Neural cell (in vitro differentiated cells): Measurements from ENCODE around the gene NXPH2.

Source experiments
- EP300 ChIP-seq: fragments of 450-650 bp; conservative IDR thresholded peaks from 2 replicates; pipeline ENCODE4 v1.6.1; 2014; ENCODE audit warnings: antibody characterized with exemption, mild to moderate bottlenecking, moderate library complexity; ENCODE audit not compliant: poor library complexity, severe bottlenecking
- EZH2 ChIP-seq: fragments of 200-600, 300-800 bp; shearing (Covaris generic), sonication (generic); IDR thresholded peaks from 2 replicates; pipeline ENCODE4 v1.6.1; 2014; ENCODE audit warnings: antibody characterized with exemption, low read length, borderline replicate concordance, mild to moderate bottlenecking; ENCODE audit not compliant: insufficient read depth, poor library complexity, severe bottlenecking
- MXI1 ChIP-seq: fragments of 450-650 bp; conservative IDR thresholded peaks from 2 replicates; pipeline ENCODE4 v1.6.1; 2014; ENCODE audit warnings: antibody characterized with exemption, mild to moderate bottlenecking; ENCODE audit not compliant: poor library complexity, severe bottlenecking
- POLR2AphosphoS5 ChIP-seq: IDR thresholded peaks from 2 replicates; pipeline ENCODE4 v1.6.1; 2012
- TF ChIP-seq, protein P1 (sequence below): fragments of 450-650 bp; IDR thresholded peaks from 2 replicates; pipeline ENCODE4 v1.5.1; 2014; ENCODE audit warnings: antibody characterized with exemption, mild to moderate bottlenecking, moderate library complexity; ENCODE audit not compliant: poor library complexity, severe bottlenecking

DNA sequence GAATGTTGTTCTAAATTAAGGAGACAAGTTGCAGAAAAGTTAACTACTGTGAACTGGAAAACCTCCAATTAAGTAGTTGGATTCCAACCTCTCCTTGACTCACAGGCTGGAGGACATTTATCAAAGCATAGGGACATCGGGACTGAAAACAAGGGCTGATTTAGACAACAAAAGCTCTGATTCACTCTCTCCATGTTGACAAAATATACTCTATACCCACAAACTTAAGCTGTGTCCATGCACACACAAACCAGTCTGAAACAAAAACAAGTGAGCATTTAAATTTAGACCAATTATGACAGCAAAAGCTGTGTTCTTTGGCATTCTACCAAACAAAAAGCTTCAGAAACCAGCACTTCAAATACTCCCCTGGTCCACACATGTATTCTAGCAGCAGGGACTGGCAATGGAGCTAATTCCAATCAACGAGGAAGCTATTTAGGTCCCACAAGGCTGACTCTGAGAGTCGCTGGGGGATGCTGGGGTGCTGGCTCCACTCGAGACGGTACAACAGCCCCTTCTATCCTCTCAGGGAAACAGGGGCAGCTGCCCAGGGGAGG is 71.4 kb downstream of the NXPH2 start:
- TF ChIP-seq, protein P1, sequence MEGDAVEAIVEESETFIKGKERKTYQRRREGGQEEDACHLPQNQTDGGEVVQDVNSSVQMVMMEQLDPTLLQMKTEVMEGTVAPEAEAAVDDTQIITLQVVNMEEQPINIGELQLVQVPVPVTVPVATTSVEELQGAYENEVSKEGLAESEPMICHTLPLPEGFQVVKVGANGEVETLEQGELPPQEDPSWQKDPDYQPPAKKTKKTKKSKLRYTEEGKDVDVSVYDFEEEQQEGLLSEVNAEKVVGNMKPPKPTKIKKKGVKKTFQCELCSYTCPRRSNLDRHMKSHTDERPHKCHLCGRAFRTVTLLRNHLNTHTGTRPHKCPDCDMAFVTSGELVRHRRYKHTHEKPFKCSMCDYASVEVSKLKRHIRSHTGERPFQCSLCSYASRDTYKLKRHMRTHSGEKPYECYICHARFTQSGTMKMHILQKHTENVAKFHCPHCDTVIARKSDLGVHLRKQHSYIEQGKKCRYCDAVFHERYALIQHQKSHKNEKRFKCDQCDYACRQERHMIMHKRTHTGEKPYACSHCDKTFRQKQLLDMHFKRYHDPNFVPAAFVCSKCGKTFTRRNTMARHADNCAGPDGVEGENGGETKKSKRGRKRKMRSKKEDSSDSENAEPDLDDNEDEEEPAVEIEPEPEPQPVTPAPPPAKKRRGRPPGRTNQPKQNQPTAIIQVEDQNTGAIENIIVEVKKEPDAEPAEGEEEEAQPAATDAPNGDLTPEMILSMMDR, result no peak
- TF ChIP-seq EP300 (no peak), POLR2AphosphoS5 (no peak), MXI1 (no peak), EZH2 (no peak)
